H1 (cell line): ENCODE measurements around the gene PXMP4. TPM values are rescaled to one million over a fixed set of nuclear protein-coding genes. Genes with fewer than 3 reads are reported as not detected.

Experiments used
- CTCF ChIA-PET: fragments of 300-600 bp; sonication (Branson Sonifier 250); formaldehyde crosslinking; loops from one replicate; lab custom pipeline; 2021; ENCODE audit not compliant: partially characterized antibody; lab: Charles Lee
- POLR2A ChIA-PET: fragments of 300-600 bp; sonication (Branson Sonifier 250); formaldehyde crosslinking; loops from one replicate; lab custom pipeline; 2021; ENCODE audit warnings: inconsistent platforms; ENCODE audit not compliant: partially characterized antibody; lab: Charles Lee
- DNase-seq, 2 experiments: peaks; one replicate each; pipeline versions ENCODE4 v3.0.0 to v3.0.0-alpha.2; 2010 to 2022; ENCODE audit warnings: low spot score in 2 of 2, low read depth in 1 of 2, mixed read lengths in 1 of 2
- FAIRE-seq: peaks from 2 replicates; lab custom pipeline; 2011; peaks lifted over from hg19 to GRCh38; lab: Jason Lieb, UNC
- H2AFZ ChIP-seq: 2 replicates; pipeline ENCODE4 v1.8.1; 2012; ENCODE audit warnings: low read length, inconsistent platforms
- H2AK5ac ChIP-seq: 2 replicates; pipeline ENCODE4 v1.6.1; 2013; ENCODE audit warnings: low read depth, low read length
- H2BK120ac ChIP-seq: replicated peaks from 2 replicates; pipeline ENCODE3; 2013; ENCODE audit warnings: low read depth, low read length, inconsistent platforms
- H2BK12ac ChIP-seq: 2 replicates; pipeline ENCODE4 v1.6.1; 2013; ENCODE audit warnings: low read depth, low read length
- H2BK15ac ChIP-seq: 2 replicates; pipeline ENCODE4 v1.6.1; 2013; ENCODE audit warnings: low read length
- H2BK20ac ChIP-seq: 2 replicates; pipeline ENCODE4 v1.6.1; 2013; ENCODE audit warnings: low read length
- H2BK5ac ChIP-seq: 2 replicates; pipeline ENCODE4 v1.6.1; 2013; ENCODE audit warnings: low read depth, low read length
- H3K14ac ChIP-seq: 2 replicates; pipeline ENCODE4 v1.6.1; 2013; ENCODE audit warnings: inconsistent platforms; ENCODE audit not compliant: insufficient read length
- H3K18ac ChIP-seq: 2 replicates; pipeline ENCODE4 v1.6.1; 2013; ENCODE audit warnings: low read length; ENCODE audit errors: extremely low read depth
- H3K23ac ChIP-seq: 2 replicates; pipeline ENCODE4 v1.6.1; 2013; ENCODE audit warnings: inconsistent platforms; ENCODE audit not compliant: insufficient read length
- H3K23me2 ChIP-seq: 2 replicates; pipeline ENCODE4 v1.6.1; 2013; ENCODE audit warnings: low read depth, low read length
- H3K27ac ChIP-seq: 2 replicates; pipeline ENCODE4 v1.6.1; 2011; ENCODE audit warnings: low read depth, low read length, inconsistent platforms
- H3K27me3 ChIP-seq, 4 experiments: replicated peaks in 1 of 4; 1 replicate in 1 of 4; 2 replicates in 3 of 4; pipeline versions ENCODE4 v1.6.1 to v1.8.1; 2011 to 2013; ENCODE audit warnings: low read length in 3 of 4, mild to moderate bottlenecking in 3 of 4, inconsistent platforms in 2 of 4, mixed read lengths in 2 of 4, moderate library complexity in 1 of 4; ENCODE audit not compliant: control insufficient read depth in 3 of 4, insufficient read depth in 3 of 4; ENCODE audit errors: extremely low read depth in 1 of 4
- H3K36me3 ChIP-seq, 4 experiments: 2 replicates each; pipeline versions ENCODE4 v1.6.1 to v1.8.1; 2011 to 2013; ENCODE audit warnings: mild to moderate bottlenecking in 4 of 4, low read length in 3 of 4, moderate library complexity in 2 of 4, control low read depth in 1 of 4, inconsistent platforms in 1 of 4; ENCODE audit not compliant: insufficient read depth in 4 of 4, control insufficient read depth in 2 of 4
- H3K4ac ChIP-seq: replicated peaks from 2 replicates; pipeline ENCODE3; 2013; ENCODE audit warnings: low read length, low read depth, mixed read lengths, inconsistent platforms; ENCODE audit not compliant: insufficient read length
- H3K4me1 ChIP-seq, 4 experiments: replicated peaks in 1 of 4; 1 replicate in 1 of 4; 2 replicates in 3 of 4; pipeline versions ENCODE4 v1.6.1 to v1.8.1; 2011 to 2013; ENCODE audit warnings: low read length in 3 of 4, inconsistent platforms in 2 of 4, mixed read lengths in 1 of 4; ENCODE audit not compliant: insufficient read depth in 4 of 4, control insufficient read depth in 3 of 4
- H3K4me2 ChIP-seq, 2 experiments: 2 replicates each; pipeline versions ENCODE4 v1.6.1 to v1.8.1; 2011 to 2013; ENCODE audit warnings: low read depth in 2 of 2, low read length in 2 of 2, control low read depth in 1 of 2, inconsistent platforms in 1 of 2, mild to moderate bottlenecking in 1 of 2; ENCODE audit not compliant: insufficient read depth in 1 of 2
- H3K4me3 ChIP-seq, 4 experiments: fragments of 200-600, 300-600 bp in 1 of 4; sonication (generic), shearing (Covaris generic), sonication (Bioruptor Twin) in 1 of 4; 2 replicates each; pipeline versions ENCODE4 v1.5.1 to v1.8.1; 2011 to 2016; ENCODE audit warnings: low read length in 4 of 4, low read depth in 3 of 4, control low read depth in 2 of 4, inconsistent platforms in 2 of 4, mild to moderate bottlenecking in 2 of 4, mixed read lengths in 1 of 4, moderate library complexity in 1 of 4; ENCODE audit not compliant: insufficient read depth in 2 of 4; ENCODE audit errors: extremely low read depth in 1 of 4
- H3K56ac ChIP-seq: replicated peaks from 2 replicates; pipeline ENCODE3; 2013; ENCODE audit warnings: low read depth, mild to moderate bottlenecking, mixed read lengths, low read length, inconsistent platforms; ENCODE audit not compliant: insufficient read length
- H3K79me1 ChIP-seq: 2 replicates; pipeline ENCODE4 v1.6.1; 2013; ENCODE audit warnings: low read depth, low read length, control low read depth
- H3K79me2 ChIP-seq, 2 experiments: 2 replicates each; pipeline versions ENCODE4 v1.6.1 to v1.8.1; 2012 to 2013; ENCODE audit warnings: low read length in 2 of 2, mild to moderate bottlenecking in 2 of 2, inconsistent platforms in 1 of 2; ENCODE audit not compliant: insufficient read depth in 2 of 2, control insufficient read depth in 1 of 2
- H3K9ac ChIP-seq, 4 experiments: replicated peaks in 1 of 4; 1 replicate in 1 of 4; 2 replicates in 3 of 4; pipeline versions ENCODE4 v1.6.1 to v1.8.1; 2011 to 2013; ENCODE audit warnings: low read depth in 3 of 4, low read length in 3 of 4, control low read depth in 2 of 4, mild to moderate bottlenecking in 2 of 4, moderate library complexity in 2 of 4, inconsistent platforms in 1 of 4; ENCODE audit errors: extremely low read depth in 1 of 4
- H3K9me3 ChIP-seq, 2 experiments: 2 replicates each; pipeline versions ENCODE4 v1.6.1 to v1.8.1; 2012 to 2013; ENCODE audit warnings: mild to moderate bottlenecking in 2 of 2, moderate library complexity in 2 of 2, control low read depth in 1 of 2, inconsistent platforms in 1 of 2, low read depth in 1 of 2, low read length in 1 of 2, mixed read lengths in 1 of 2; ENCODE audit not compliant: insufficient read depth in 2 of 2
- H4K20me1 ChIP-seq, 2 experiments: replicated peaks in 1 of 2; 2 replicates each; pipeline versions ENCODE3 to v1.8.1; 2011 to 2013; ENCODE audit warnings: inconsistent platforms in 2 of 2, low read length in 2 of 2, mild to moderate bottlenecking in 1 of 2; ENCODE audit not compliant: insufficient read depth in 2 of 2, control insufficient read depth in 1 of 2
- H4K5ac ChIP-seq: 2 replicates; pipeline ENCODE4 v1.6.1; 2013; ENCODE audit warnings: low read length, low read depth, mixed read lengths, inconsistent platforms; ENCODE audit not compliant: insufficient read length
- H4K8ac ChIP-seq: 2 replicates; pipeline ENCODE4 v1.8.0; 2013; ENCODE audit warnings: mild to moderate bottlenecking, moderate library complexity, low read length, inconsistent platforms; ENCODE audit not compliant: insufficient read depth; ENCODE audit errors: extremely low read depth
- H4K91ac ChIP-seq: replicated peaks from 2 replicates; pipeline ENCODE3; 2013; ENCODE audit warnings: low read length, mixed read lengths, inconsistent platforms; ENCODE audit not compliant: insufficient read length
- ASH2L ChIP-seq: fragments of 200-600, 300-600 bp; sonication (generic); IDR thresholded peaks from one replicate; pipeline ENCODE4 v1.7.1; 2017; ENCODE audit warnings: low read length
- WGBS, 2 experiments: shearing (Covaris generic) in 1 of 2; methylation state at CpG; one replicate each; pipeline versions ENCODE4 v1.1.6 to v1.1.7; 2013 to 2015; ENCODE audit warnings: low lambda C conversion rate in 2 of 2, mixed read lengths in 2 of 2, inconsistent platforms in 1 of 2, low coverage in 1 of 2, missing lambda C conversion rate in 1 of 2; ENCODE audit not compliant: insufficient replicate concordance in 2 of 2, insufficient coverage in 1 of 2, insufficient read length in 1 of 2; ENCODE audit errors: extremely low coverage in 1 of 2, missing lambda C conversion rate in 1 of 2; 5-methylcytosine and 5-hydroxymethylcytosine counted together
- polyA plus RNA-seq, 7 experiments: library from polyadenylated mRNA; depleted of rRNA in 3 of 7; stranded (reverse) in 5 of 7; unstranded in 2 of 7; fragments of >200 nt in 5 of 7; fragments of 200-250 nt in 2 of 7; gene quantifications; 1 replicate in 5 of 7; 2 replicates in 1 of 7; 4 replicates in 1 of 7; pipeline versions ENCODE4 v1.2.1 to v1.2.3, GENCODE V29; 2011 to 2013; ENCODE audit warnings: missing spikeins in 2 of 7, mixed read lengths in 2 of 7
- total RNA-seq: library from RNA; stranded (reverse); fragmentation: NEBNext Ultra II Directional; extraction: Animal tissue kit (Norgen Biotek cat#: 25700); gene quantifications from 2 replicates; pipeline ENCODE4 v1.2.1, GENCODE V29; 2021

Gene PXMP4
- total and polyA plus RNA-seq, 2 of the 8 experiments (the other 6 are each of a cell fraction or from before 2014, with no cell fraction given) = 3.3 to 3.4 TPM

DNA sequence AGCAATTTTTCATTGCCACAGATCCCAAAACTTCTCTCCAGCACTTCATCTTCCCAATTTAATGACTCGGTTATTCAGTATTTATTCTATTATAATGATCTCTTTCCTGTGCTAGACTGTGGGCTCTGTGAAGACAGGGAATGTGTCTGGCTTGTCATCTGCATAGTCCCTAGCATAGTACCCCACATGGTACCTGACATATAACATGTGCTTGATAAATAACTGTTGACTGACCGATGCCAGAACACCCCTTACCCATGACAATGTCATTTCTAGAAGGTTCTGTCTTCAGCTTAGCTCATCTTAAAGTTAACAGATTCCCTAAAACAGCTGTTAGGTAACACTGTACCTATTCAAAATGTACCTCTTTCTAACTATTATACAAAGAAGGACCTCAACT, 3.6 kb downstream of the PXMP4 start:
- Histone ChIP-seq H2BK20ac (no peak overlapping the region), H3K79me1 (no peaks in the 10 kb centered on the region), H3K9ac (no peak overlapping the region), H4K91ac (no peak overlapping the region), H4K5ac (no peak overlapping the region), H2BK15ac (no peak overlapping the region), H3K27me3 (no peaks in the 10 kb centered on the region), H2BK120ac (no peak overlapping the region), H3K4me1 (no peaks in the 10 kb centered on the region; a peak in 1 of 7 replicates), H3K4me3 (no peak overlapping the region), H3K23ac (no peak overlapping the region), H3K9me3 (no peaks in the 10 kb centered on the region), H3K36me3 (no peaks in the 10 kb centered on the region; a peak in 1 of 8 replicates), H4K20me1 (no peaks in the 10 kb centered on the region), H3K79me2 (no peaks in the 10 kb centered on the region), H3K23me2 (peaks cover 6% of the 10 kb centered on the region), H2AK5ac (no peak overlapping the region), H2BK12ac (no peak overlapping the region), H3K4me2 (no peak overlapping the region), H2BK5ac (no peak overlapping the region; the same call in 1 of the 2 replicates), H4K8ac (no peak overlapping the region), H3K14ac (no peak overlapping the region), H3K18ac (no peak overlapping the region), H3K56ac (no peak overlapping the region), H2AFZ (no peak overlapping the region), H3K27ac (no peak overlapping the region), H3K4ac (no peak overlapping the region)
- no peak for DNase-seq
- POLR2A ChIA-PET = no interaction called here
- FAIRE-seq = no peak
- 89% methylated on average over 2 of the region's 2 CpGs; no CpG with 5 or more reads in 1 of the 2 experiments for WGBS, 2 experiments
- TF ChIP-seq ASH2L = no peak
- CTCF ChIA-PET = no interaction called here
